ENCODE data around the gene MBNL2. TPM values are rescaled to one million over a fixed set of nuclear protein-coding genes. Genes with fewer than 3 reads are reported as not detected.

MBNL2 gene
- total and polyA plus RNA-seq, 2 experiments from 2014 or later, result 46.7 to 79.5 TPM

GRCh38 chr13:97223037-97223710 lies 1.0 kb downstream of the MBNL2 start:
- Histone ChIP-seq H3K4me1 (ENCODE audit: insufficient read depth) (peaks cover 32% of the 10 kb centered on the region), H2AFZ (peak overlapping the region; percentile 64), H3K79me2 (ENCODE audit: insufficient read depth) (peaks cover 58% of the 10 kb centered on the region), H4K20me1 (ENCODE audit: insufficient read depth) (no peaks in the 10 kb centered on the region), H3K4me3 (peak overlapping the region; percentile 91), H3K9ac (peak overlapping the region; percentile 97), H3K36me3 (ENCODE audit: low read depth) (no peaks in the 10 kb centered on the region), H3K27ac (peak overlapping the region; percentile 97), H3K9me2 (ENCODE audit: insufficient read depth) (no peaks in the 10 kb centered on the region), H3F3A (ENCODE audit: insufficient read depth) (peaks cover 34% of the 10 kb centered on the region), H3K4me2 (ENCODE audit: unreplicated experiment) (peak overlapping the region; percentile 98), H3K9me3 (ENCODE audit: low read depth) (no peaks in the 10 kb centered on the region), H3K27me3 (replicated peaks; ENCODE audit: insufficient read depth) (no peaks in the 10 kb centered on the region)
- in situ Hi-C loops (cut with MboI), result no loop called here
- peak; percentile 67 for DNase-seq
- TF ChIP-seq EZH2phosphoT487 (IDR thresholded peaks at IDR 0.05; ENCODE audit: insufficient read depth, low read depth) (no peak), EZH2 (IDR thresholded peaks at IDR 0.05; ENCODE audit: insufficient read depth, poor library complexity, severe bottlenecking) (no peak)
- 1% methylated on average over 6 of the region's 6 CpGs for WGBS, 2 experiments (ENCODE audit: low coverage in 1 of 2, low lambda C conversion rate in 2 of 2, missing lambda C conversion rate in 2 of 2)

GRCh38 chr13:97223711-97224541 lies 1.8 kb downstream of the MBNL2 start:
- Histone ChIP-seq H3K79me2 (ENCODE audit: insufficient read depth) (peaks cover 65% of the 10 kb centered on the region), H3K9me3 (ENCODE audit: low read depth) (no peaks in the 10 kb centered on the region), H3K36me3 (ENCODE audit: low read depth) (no peaks in the 10 kb centered on the region), H3K27me3 (replicated peaks; ENCODE audit: insufficient read depth) (no peaks in the 10 kb centered on the region), H3K4me1 (ENCODE audit: insufficient read depth) (peaks cover 36% of the 10 kb centered on the region), H2AFZ (peak overlapping the region; percentile 64), H3K4me3 (peak overlapping the region; percentile 91), H3K9ac (peak overlapping the region; percentile 97), H3F3A (ENCODE audit: insufficient read depth) (peaks cover 34% of the 10 kb centered on the region), H3K27ac (peak overlapping the region; percentile 97), H4K20me1 (ENCODE audit: insufficient read depth) (no peaks in the 10 kb centered on the region), H3K9me2 (ENCODE audit: insufficient read depth) (no peaks in the 10 kb centered on the region), H3K4me2 (ENCODE audit: unreplicated experiment) (peak overlapping the region; percentile 98)
- 0 to 4% methylated on average over 11 of the region's 11 CpGs for WGBS, 2 experiments (ENCODE audit: low coverage in 1 of 2, low lambda C conversion rate in 2 of 2, missing lambda C conversion rate in 2 of 2)
- DNase-seq, result peak; percentile 94
- no peak for TF ChIP-seq EZH2phosphoT487 (IDR thresholded peaks at IDR 0.05; ENCODE audit: insufficient read depth, low read depth)
- no peak for TF ChIP-seq EZH2 (IDR thresholded peaks at IDR 0.05; ENCODE audit: insufficient read depth, poor library complexity, severe bottlenecking)
- in situ Hi-C loops (cut with MboI), result no loop called here

GRCh38 chr13:97224544-97225300 lies 2.6 kb downstream of the MBNL2 start:
- H3K4me1 ChIP-seq (ENCODE audit: insufficient read depth), result peaks cover 44% of the 10 kb centered on the region
- in situ Hi-C loops (cut with MboI), result no loop called here
- H4K20me1 ChIP-seq (ENCODE audit: insufficient read depth), result no peaks in the 10 kb centered on the region

GRCh38 chr13:97225533-97225932 lies 3.4 kb downstream of the MBNL2 start:
- no peaks in the 10 kb centered on the region for H3K27me3 ChIP-seq (replicated peaks; ENCODE audit: insufficient read depth)
- in situ Hi-C loops (cut with MboI), result no loop called here
- no peaks in the 10 kb centered on the region for H3K9me3 ChIP-seq (ENCODE audit: low read depth)
- H3K9ac ChIP-seq, result peak overlapping the region; percentile 97
- H2AFZ ChIP-seq, result no peak overlapping the region
- peaks cover 48% of the 10 kb centered on the region for H3K4me1 ChIP-seq (ENCODE audit: insufficient read depth)
- no peaks in the 10 kb centered on the region for H3K9me2 ChIP-seq (ENCODE audit: insufficient read depth)
- peak overlapping the region; percentile 91 for H3K4me3 ChIP-seq
- no peak for DNase-seq
- H3K79me2 ChIP-seq (ENCODE audit: insufficient read depth), result peaks cover 81% of the 10 kb centered on the region
- H3K4me2 ChIP-seq (ENCODE audit: unreplicated experiment), result peak overlapping the region; percentile 98
- H3K27ac ChIP-seq, result peak overlapping the region; percentile 97
- H4K20me1 ChIP-seq (ENCODE audit: insufficient read depth), result no peaks in the 10 kb centered on the region
- TF ChIP-seq EZH2phosphoT487 (IDR thresholded peaks at IDR 0.05; ENCODE audit: insufficient read depth, low read depth), result no peak
- no peak for TF ChIP-seq EZH2 (IDR thresholded peaks at IDR 0.05; ENCODE audit: insufficient read depth, poor library complexity, severe bottlenecking)
- WGBS, 2 experiments (ENCODE audit: low coverage in 1 of 2, low lambda C conversion rate in 2 of 2, missing lambda C conversion rate in 2 of 2), result 55 to 63% methylated on average over 4 of the region's 4 CpGs
- H3F3A ChIP-seq (ENCODE audit: insufficient read depth), result peaks cover 42% of the 10 kb centered on the region
- peaks cover 3% of the 10 kb centered on the region; the same call in 1 of the 2 replicates for H3K36me3 ChIP-seq (ENCODE audit: low read depth)

More at GRCh38 chr13:97224544-97225300, 2.6 kb downstream of the MBNL2 start:
- Histone ChIP-seq H3K4me2 (ENCODE audit: unreplicated experiment) (peak overlapping the region; percentile 98), H3K9ac (peak overlapping the region; percentile 97), H3K4me3 (peak overlapping the region; percentile 91), H2AFZ (no peak overlapping the region; the same call in 1 of the 2 replicates), H3K36me3 (ENCODE audit: low read depth) (peaks cover 3% of the 10 kb centered on the region; the same call in 1 of the 2 replicates), H3K27me3 (replicated peaks; ENCODE audit: insufficient read depth) (no peaks in the 10 kb centered on the region), H3F3A (ENCODE audit: insufficient read depth) (peaks cover 34% of the 10 kb centered on the region), H3K9me3 (ENCODE audit: low read depth) (no peaks in the 10 kb centered on the region), H3K27ac (peak overlapping the region; percentile 97), H3K9me2 (ENCODE audit: insufficient read depth) (no peaks in the 10 kb centered on the region), H3K79me2 (ENCODE audit: insufficient read depth) (peaks cover 73% of the 10 kb centered on the region)
- TF ChIP-seq EZH2 (IDR thresholded peaks at IDR 0.05; ENCODE audit: insufficient read depth, poor library complexity, severe bottlenecking), result no peak
- no peak for TF ChIP-seq EZH2phosphoT487 (IDR thresholded peaks at IDR 0.05; ENCODE audit: insufficient read depth, low read depth)
- DNase-seq, result peak; percentile 65
- 6% methylated on average over 5 of the region's 5 CpGs for WGBS, 2 experiments (ENCODE audit: low coverage in 1 of 2, low lambda C conversion rate in 2 of 2, missing lambda C conversion rate in 2 of 2)
